Activated naive CD8-positive, alpha-beta T cell treated with anti-CD3 and anti-CD28 coated beads for 36 hours (primary cell): ENCODE measurements around the gene PPP1R11. TPM values are rescaled to one million over a fixed set of nuclear protein-coding genes. Genes with fewer than 3 reads are reported as not detected.
"Not testable (repeated sequence)": the region's sequence is repeated elsewhere in the genome, so short reads cannot be mapped to it uniquely, and the experiment has no call there.

Experiments used
- DNase-seq: peaks from one replicate; pipeline ENCODE4 v3.0.0; 2021
- H3K27ac Mint-ChIP-seq: one replicate; pipeline ENCODE4 v1.8.0; 2022; ENCODE audit warnings: mild to moderate bottlenecking, moderate library complexity, mixed read lengths
- H3K27me3 Mint-ChIP-seq: one replicate; pipeline ENCODE4 v1.8.0; 2022; ENCODE audit warnings: mild to moderate bottlenecking, mixed read lengths
- H3K36me3 Mint-ChIP-seq: one replicate; pipeline ENCODE4 v1.8.0; 2021; ENCODE audit warnings: mild to moderate bottlenecking, mixed read lengths
- H3K4me1 Mint-ChIP-seq: one replicate; pipeline ENCODE4 v1.8.0; 2021; ENCODE audit warnings: mixed read lengths
- H3K4me3 Mint-ChIP-seq: one replicate; pipeline ENCODE4 v1.8.0; 2022; ENCODE audit warnings: mild to moderate bottlenecking, moderate library complexity, mixed read lengths
- H3K9me3 Mint-ChIP-seq: one replicate; pipeline ENCODE4 v1.8.0; 2022; ENCODE audit warnings: mixed read lengths
- total RNA-seq, 2 experiments: library from RNA; stranded (reverse); gene quantifications; one replicate each; pipeline ENCODE4 v1.2.3, GENCODE V29; 2021

PPP1R11 gene
- total RNA-seq, 2 experiments from 2014 or later, result 37.4 to 39.8 TPM

GRCh38 chr6:30100585-30101443, 33.8 kb downstream of the PPP1R11 start:
- DNase-seq, result peak; percentile 17
- Mint-ChIP-seq H3K9me3 (no peaks in the 10 kb centered on the region), H3K36me3 (no peaks in the 10 kb centered on the region), H3K4me1 (peaks cover 42% of the 10 kb centered on the region), H3K4me3 (peak overlapping the region; percentile 44), H3K27me3 (peaks cover 65% of the 10 kb centered on the region), H3K27ac (no peak overlapping the region)

- H3K36me3 Mint-ChIP-seq, result no peaks in the 10 kb centered on the region
- peak overlapping the region; percentile 32 for H3K4me3 Mint-ChIP-seq
- peaks cover 71% of the 10 kb centered on the region for H3K27me3 Mint-ChIP-seq
- DNase-seq, result peak; percentile 63
- no peaks in the 10 kb centered on the region for H3K9me3 Mint-ChIP-seq
- peaks cover 42% of the 10 kb centered on the region for H3K4me1 Mint-ChIP-seq
- no peak overlapping the region for H3K27ac Mint-ChIP-seq
Observed at GRCh38 chr6:30101444-30102413, 34.7 kb downstream of the PPP1R11 start.

GRCh38 chr6:30102414-30102969, 35.5 kb downstream of the PPP1R11 start:
- no peak for DNase-seq
- Mint-ChIP-seq H3K9me3 (no peaks in the 10 kb centered on the region), H3K36me3 (no peaks in the 10 kb centered on the region), H3K27ac (no peak overlapping the region), H3K4me1 (peaks cover 42% of the 10 kb centered on the region), H3K27me3 (peaks cover 72% of the 10 kb centered on the region), H3K4me3 (peak overlapping the region; percentile 80)

- H3K27ac Mint-ChIP-seq, result peak overlapping the region; percentile 50
Observed at GRCh38 chr6:30102970-30103871, 36.2 kb downstream of the PPP1R11 start.

GRCh38 chr6:30103872-30104179, 36.8 kb downstream of the PPP1R11 start:
- Mint-ChIP-seq H3K4me1 (peaks cover 32% of the 10 kb centered on the region), H3K4me3 (peak overlapping the region; percentile 80), H3K36me3 (no peaks in the 10 kb centered on the region), H3K27ac (no peak overlapping the region), H3K27me3 (peaks cover 74% of the 10 kb centered on the region), H3K9me3 (no peaks in the 10 kb centered on the region)
- DNase-seq, result no peak

More at GRCh38 chr6:30102970-30103871, 36.2 kb downstream of the PPP1R11 start:
- H3K27me3 Mint-ChIP-seq, result peaks cover 74% of the 10 kb centered on the region
- H3K4me1 Mint-ChIP-seq, result peaks cover 36% of the 10 kb centered on the region
- H3K4me3 Mint-ChIP-seq, result peak overlapping the region; percentile 80
- DNase-seq, result peak; percentile 77
- no peaks in the 10 kb centered on the region for H3K36me3 Mint-ChIP-seq
- H3K9me3 Mint-ChIP-seq, result no peaks in the 10 kb centered on the region

GRCh38 chr6:30104661-30105060, 37.7 kb downstream of the PPP1R11 start:
- Mint-ChIP-seq H3K4me1 (peaks cover 31% of the 10 kb centered on the region), H3K27me3 (peaks cover 70% of the 10 kb centered on the region), H3K4me3 (no peak overlapping the region), H3K36me3 (no peaks in the 10 kb centered on the region), H3K9me3 (no peaks in the 10 kb centered on the region), H3K27ac (no peak overlapping the region)
- DNase-seq, result no peak

GRCh38 chr6:30111266-30111856, 44.4 kb downstream of the PPP1R11 start:
- H3K27me3 Mint-ChIP-seq, result peaks cover 79% of the 10 kb centered on the region
- no peak overlapping the region for H3K27ac Mint-ChIP-seq
- no peaks in the 10 kb centered on the region for H3K36me3 Mint-ChIP-seq
- no peak for DNase-seq
- no peak overlapping the region for H3K4me3 Mint-ChIP-seq
- no peaks in the 10 kb centered on the region for H3K9me3 Mint-ChIP-seq
- peaks cover 10% of the 10 kb centered on the region for H3K4me1 Mint-ChIP-seq

- Mint-ChIP-seq H3K27me3 (peaks cover 74% of the 10 kb centered on the region), H3K36me3 (no peaks in the 10 kb centered on the region), H3K9me3 (no peaks in the 10 kb centered on the region), H3K4me3 (no peak overlapping the region), H3K4me1 (peaks cover 10% of the 10 kb centered on the region), H3K27ac (no peak overlapping the region)
- DNase-seq, result no peak
Observed at GRCh38 chr6:30112402-30112994, 45.5 kb downstream of the PPP1R11 start.

GRCh38 chr6:30113003-30113759, 46.2 kb downstream of the PPP1R11 start, which contains the start of gene TRIM31:
Gene TRIM31, minus strand, starts transcription at chr6:30113090. Its CDS starts 285 bp downstream, at chr6:30112805.
- Mint-ChIP-seq H3K27me3 (peaks cover 72% of the 10 kb centered on the region), H3K4me3 (no peak within 1 kb of the TSS), H3K4me1 (peaks cover 10% of the 10 kb centered on the region), H3K27ac (no peak within 1 kb of the TSS), H3K9me3 (no peaks in the 10 kb centered on the region), H3K36me3 (no peaks in the 10 kb centered on the region)
- no peak for DNase-seq

- Mint-ChIP-seq H3K36me3 (no peaks in the 10 kb centered on the region), H3K9me3 (no peaks in the 10 kb centered on the region), H3K4me1 (peaks cover 10% of the 10 kb centered on the region), H3K27ac (no peak overlapping the region), H3K27me3 (peaks cover 71% of the 10 kb centered on the region), H3K4me3 (no peak overlapping the region)
- no peak for DNase-seq
Observed at GRCh38 chr6:30113841-30114240, 46.8 kb downstream of the PPP1R11 start.

GRCh38 chr6:30116724-30117123, 49.7 kb downstream of the PPP1R11 start:
- Mint-ChIP-seq H3K36me3 (no peaks in the 10 kb centered on the region), H3K27ac (no peak overlapping the region), H3K27me3 (peaks cover 57% of the 10 kb centered on the region), H3K4me1 (peaks cover 10% of the 10 kb centered on the region), H3K4me3 (no peak overlapping the region), H3K9me3 (no peaks in the 10 kb centered on the region)
- DNase-seq, result no peak

GRCh38 chr6:30118691-30119090, 51.7 kb downstream of the PPP1R11 start:
- not testable (repeated sequence) for DNase-seq, H3K9me3 Mint-ChIP-seq, H3K4me3 Mint-ChIP-seq, H3K36me3 Mint-ChIP-seq, H3K27ac Mint-ChIP-seq, H3K4me1 Mint-ChIP-seq
- H3K27me3 Mint-ChIP-seq, result peaks cover 48% of the 10 kb centered on the region
